Germinal center (tissue), 1 donor: ENCODE results near the gene CDC14A.

Experiments
- DNase-seq: peaks from one replicate; pipeline ENCODE4 v3.0.0; 2012; ENCODE audit warnings: mixed read lengths, low spot score

The CDC14A gene

GRCh38 chr1:100496896-100497295 lies 144.6 kb downstream of the CDC14A start:
- no peak for DNase-seq

GRCh38 chr1:100497796-100498195 lies 145.5 kb downstream of the CDC14A start:
- DNase-seq, result no peak

GRCh38 chr1:100499194-100499811 lies 147.0 kb downstream of the CDC14A start:
- DNase-seq, result no peak

- DNase-seq, result no peak
These were observed 149.9 kb downstream of the CDC14A start for GRCh38 chr1:100502052-100502792.

GRCh38 chr1:100506217-100506616 lies 153.9 kb downstream of the CDC14A start:
- DNase-seq, result no peak

GRCh38 chr1:100510451-100510850 lies 158.1 kb downstream of the CDC14A start:
- no peak for DNase-seq

GRCh38 chr1:100511058-100511457 lies 158.8 kb downstream of the CDC14A start:
- DNase-seq, result no peak

- DNase-seq, result no peak
These were observed 159.5 kb downstream of the CDC14A start for GRCh38 chr1:100511773-100512172.

GRCh38 chr1:100512803-100513352 lies 160.6 kb downstream of the CDC14A start:
- DNase-seq, result no peak

GRCh38 chr1:100516857-100517256 lies 164.6 kb downstream of the CDC14A start:
- no peak for DNase-seq

- no peak for DNase-seq
These were observed 165.2 kb downstream of the CDC14A start for GRCh38 chr1:100517515-100517914.

GRCh38 chr1:100518023-100518422 lies 165.7 kb downstream of the CDC14A start:
- DNase-seq, result no peak

- DNase-seq, result peak; percentile 44
These were observed 170.8 kb downstream of the CDC14A start for GRCh38 chr1:100523038-100523652.

- no peak for DNase-seq
These were observed 172.0 kb downstream of the CDC14A start for GRCh38 chr1:100524355-100524754.

GRCh38 chr1:100526894-100527293 lies 174.6 kb downstream of the CDC14A start:
- no peak for DNase-seq

- DNase-seq, result no peak
These were observed 176.6 kb downstream of the CDC14A start for GRCh38 chr1:100528871-100529270.

GRCh38 chr1:100530141-100530540 lies 177.8 kb downstream of the CDC14A start:
- no peak for DNase-seq

- DNase-seq, result no peak
These were observed 178.7 kb downstream of the CDC14A start for GRCh38 chr1:100530880-100531487.

GRCh38 chr1:100532645-100533044 lies 180.3 kb downstream of the CDC14A start:
- DNase-seq, result no peak

- no peak for DNase-seq
These were observed 183.0 kb downstream of the CDC14A start for GRCh38 chr1:100535264-100535663.

GRCh38 chr1:100536031-100536430 lies 183.7 kb downstream of the CDC14A start:
- DNase-seq, result peak; percentile 35
